HEK293 (cell line): ENCODE measurements around the gene CD300LB.

ENCODE experiments used
- CTCF ChIA-PET: fragments of 350-600 bp; formaldehyde crosslinking; extraction: SDS; loops from one replicate; lab custom pipeline; 2021; ENCODE audit warnings: antibody characterized with exemption; lab: Yijun Ruan, JAX
- POLR2A ChIA-PET: fragments of 300-600 bp; formaldehyde crosslinking; extraction: SDS; loops from one replicate; lab custom pipeline; 2020; ENCODE audit warnings: antibody characterized with exemption, inconsistent platforms; lab: Yijun Ruan, JAX
- H3K27ac ChIP-seq: fragments of 200-500 bp; sonication (Bioruptor generic); 2 replicates; pipeline ENCODE4 v1.5.1; 2014; ENCODE audit warnings: low read depth, low read length, control low read depth, inconsistent platforms; ENCODE audit errors: extremely low read depth
- H3K36me3 ChIP-seq, 2 experiments: fragments of 200-500 bp in 1 of 2; sonication (Bioruptor generic) in 1 of 2; 1 replicate in 1 of 2; 2 replicates in 1 of 2; pipeline ENCODE4 v1.5.1; 2014 to 2017; ENCODE audit warnings: inconsistent platforms in 2 of 2, low read length in 2 of 2; ENCODE audit not compliant: control insufficient read depth in 2 of 2, insufficient read depth in 1 of 2
- H3K4me1 ChIP-seq: fragments of 200-500 bp; sonication (Bioruptor generic); 2 replicates; pipeline ENCODE4 v1.5.1; 2014; ENCODE audit warnings: mild to moderate bottlenecking, low read length, inconsistent platforms; ENCODE audit not compliant: control insufficient read depth, insufficient read depth
- H3K4me3 ChIP-seq: 2 replicates; pipeline ENCODE4 v1.5.1; 2011; ENCODE audit warnings: low read depth, mild to moderate bottlenecking, control low read depth, low read length, moderate library complexity
- H3K9me3 ChIP-seq: fragments of 200-500 bp; sonication (Bioruptor generic); 2 replicates; pipeline ENCODE4 v1.5.1; 2014; ENCODE audit warnings: low read depth, low read length, inconsistent platforms; ENCODE audit not compliant: control insufficient read depth, insufficient read depth
- ELK4 ChIP-seq: IDR thresholded peaks from 2 replicates; pipeline ENCODE4 v1.6.1; 2011; ENCODE audit warnings: mild to moderate bottlenecking, low read depth, low read length, borderline replicate concordance
- GLIS1 ChIP-seq: fragments of 450-650 bp; formaldehyde crosslinking; IDR thresholded peaks from 2 replicates; pipeline ENCODE4 v1.5.1; 2016; ENCODE audit warnings: missing biosample characterization, missing genetic modification characterization
- HOXD13 ChIP-seq: sonication (generic); formaldehyde crosslinking; IDR thresholded peaks from 2 replicates; pipeline ENCODE4 v1.8.0; 2022; ENCODE audit warnings: missing genetic modification reagents, borderline replicate concordance
- SCRT1 ChIP-seq: fragments of 450-650 bp; formaldehyde crosslinking; IDR thresholded peaks from 2 replicates; pipeline ENCODE4 v1.5.1; 2016; ENCODE audit warnings: missing biosample characterization, missing genetic modification characterization, borderline replicate concordance
- TSHZ1 ChIP-seq: fragments of 450-650 bp; formaldehyde crosslinking; IDR thresholded peaks from 2 replicates; pipeline ENCODE4 v1.5.1; 2016; ENCODE audit warnings: missing biosample characterization, missing genetic modification characterization, borderline replicate concordance
- ZBTB26 ChIP-seq: fragments of 450-650 bp; formaldehyde crosslinking; optimal IDR thresholded peaks from 2 replicates; pipeline ENCODE3; 2016; ENCODE audit warnings: missing biosample characterization, mild to moderate bottlenecking, missing genetic modification characterization
- ZBTB48 ChIP-seq: fragments of 450-650 bp; formaldehyde crosslinking; IDR thresholded peaks from 2 replicates; pipeline ENCODE4 v1.5.1; 2016; ENCODE audit warnings: missing biosample characterization, missing genetic modification characterization
- ZBTB6 ChIP-seq: fragments of 450-650 bp; formaldehyde crosslinking; IDR thresholded peaks from 2 replicates; pipeline ENCODE4 v1.5.1; 2017; ENCODE audit warnings: missing biosample characterization, missing genetic modification characterization
- ZEB2 ChIP-seq: fragments of 450-650 bp; formaldehyde crosslinking; IDR thresholded peaks from 2 replicates; pipeline ENCODE4 v1.5.1; 2016; ENCODE audit warnings: missing biosample characterization, missing genetic modification characterization
- ZNF121 ChIP-seq: fragments of 450-650 bp; formaldehyde crosslinking; IDR thresholded peaks from 2 replicates; pipeline ENCODE4 v1.5.1; 2016; ENCODE audit warnings: missing biosample characterization, missing genetic modification characterization
- ZNF266 ChIP-seq: fragments of 450-650 bp; formaldehyde crosslinking; IDR thresholded peaks from 2 replicates; pipeline ENCODE4 v1.5.1; 2016; ENCODE audit warnings: missing biosample characterization, missing genetic modification characterization, low read depth
- ZNF280D ChIP-seq: fragments of 450-650 bp; formaldehyde crosslinking; IDR thresholded peaks from 2 replicates; pipeline ENCODE4 v1.5.1; 2016; ENCODE audit warnings: missing biosample characterization, missing genetic modification characterization
- ZNF341 ChIP-seq: fragments of 450-650 bp; formaldehyde crosslinking; IDR thresholded peaks from 2 replicates; pipeline ENCODE4; 2016; ENCODE audit warnings: low read depth, missing biosample characterization, missing genetic modification characterization
- ZNF426 ChIP-seq: fragments of 450-650 bp; formaldehyde crosslinking; IDR thresholded peaks from 2 replicates; pipeline ENCODE4 v1.5.1; 2017; ENCODE audit warnings: missing biosample characterization, missing genetic modification characterization, mild to moderate bottlenecking, inconsistent platforms, moderate library complexity
- ZNF510 ChIP-seq: fragments of 450-650 bp; formaldehyde crosslinking; IDR thresholded peaks from 2 replicates; pipeline ENCODE4 v1.5.1; 2018; ENCODE audit warnings: mild to moderate bottlenecking, missing genetic modification characterization, missing biosample characterization; ENCODE audit not compliant: insufficient replicate concordance
- ZNF521 ChIP-seq: fragments of 450-650 bp; formaldehyde crosslinking; IDR thresholded peaks from 2 replicates; pipeline ENCODE4 v1.5.1; 2017; ENCODE audit warnings: missing biosample characterization, mild to moderate bottlenecking, missing genetic modification characterization
- ZNF621 ChIP-seq: fragments of 450-650 bp; formaldehyde crosslinking; IDR thresholded peaks from 2 replicates; pipeline ENCODE4 v1.5.1; 2017; ENCODE audit warnings: missing biosample characterization, missing genetic modification characterization
- ZNF785 ChIP-seq: fragments of 450-650 bp; formaldehyde crosslinking; IDR thresholded peaks from 2 replicates; pipeline ENCODE4 v1.5.1; 2016; ENCODE audit warnings: missing biosample characterization, missing genetic modification characterization
- ZXDB ChIP-seq: fragments of 450-650 bp; formaldehyde crosslinking; IDR thresholded peaks from 2 replicates; pipeline ENCODE4 v1.5.1; 2016; ENCODE audit warnings: missing biosample characterization, missing genetic modification characterization

Gene CD300LB

GRCh38 chr17:74541176-74542111 lies 10.2 kb upstream of the CD300LB start:
- TF ChIP-seq ZNF266 (tag by site-specific recombination) (no peak), ZNF121 (tag by site-specific recombination) (no peak), ZNF785 (tag by site-specific recombination) (no peak), ZBTB6 (tag by site-specific recombination) (no peak), GLIS1 (no peak), SCRT1 (tag by site-specific recombination) (no peak), ZNF521 (tag by site-specific recombination) (no peak), ZEB2 (no peak), ZXDB (tag by site-specific recombination) (no peak), ELK4 (no peak), ZBTB48 (tag by site-specific recombination) (no peak), ZNF280D (no peak), ZNF426 (no peak), ZNF510 (tag by site-specific recombination) (no peak), ZNF621 (no peak), ZNF341 (no peak), TSHZ1 (tag by site-specific recombination) (no peak), HOXD13 (CRISPR knock-in tag) (no peak), ZBTB26 (tag by site-specific recombination) (no peak)
- ChIA-PET POLR2A (no interaction called here), CTCF (interaction anchor here (1.2 to 1.5 kb wide), 2 partner anchors 9 to 25 kb away, joined by 3 to 4 read pairs; no protein-coding TSS in a partner anchor)
- no peak overlapping the region for H3K27ac ChIP-seq
- H3K9me3 ChIP-seq, result no peaks in the 10 kb centered on the region
- H3K36me3 ChIP-seq, result no peaks in the 10 kb centered on the region
- H3K4me1 ChIP-seq, result no peaks in the 10 kb centered on the region
- no peak overlapping the region for H3K4me3 ChIP-seq
